AG09309 (cell line): ENCODE data around the gene ADAM8.

Experiments used
- DNase-seq: peaks from one replicate; pipeline ENCODE4 v3.0.0-alpha.2; 2010; ENCODE audit warnings: low read depth
- H3K4me3 ChIP-seq: 2 replicates; pipeline ENCODE4 v1.5.1; 2011; ENCODE audit warnings: mild to moderate bottlenecking, low read depth, low read length, moderate library complexity; ENCODE audit not compliant: control insufficient read depth
- CTCF ChIP-seq: IDR thresholded peaks from 2 replicates; pipeline ENCODE4 v1.5.1; 2011; ENCODE audit warnings: mild to moderate bottlenecking, low read depth, low read length, inconsistent platforms; ENCODE audit not compliant: insufficient read depth, control insufficient read depth; ENCODE audit errors: missing control alignments

The ADAM8 gene

GRCh38 chr10:133318494-133319127 is 41.9 kb upstream of the ADAM8 start:
- peak; percentile 87 for TF ChIP-seq CTCF
- H3K4me3 ChIP-seq: peak overlapping the region; percentile 50
- DNase-seq: no peak

- H3K4me3 ChIP-seq: no peak overlapping the region
- no peak for TF ChIP-seq CTCF
- DNase-seq: no peak
These were observed 40.1 kb upstream of the ADAM8 start for GRCh38 chr10:133316732-133317131.

- no peak overlapping the region for H3K4me3 ChIP-seq
- TF ChIP-seq CTCF: no peak
- DNase-seq: no peak
These were observed 39.6 kb upstream of the ADAM8 start for GRCh38 chr10:133316266-133316665.

GRCh38 chr10:133315847-133316246 is 39.2 kb upstream of the ADAM8 start:
- TF ChIP-seq CTCF: no peak
- no peak for DNase-seq
- H3K4me3 ChIP-seq: no peak overlapping the region

GRCh38 chr10:133314911-133315310 is 38.2 kb upstream of the ADAM8 start:
- no peak for TF ChIP-seq CTCF
- no peak for DNase-seq
- no peak overlapping the region for H3K4me3 ChIP-seq

GRCh38 chr10:133313192-133313591 is 36.5 kb upstream of the ADAM8 start:
- no peak for DNase-seq
- H3K4me3 ChIP-seq: no peak overlapping the region
- TF ChIP-seq CTCF: no peak

- no peak for DNase-seq
- no peak for TF ChIP-seq CTCF
- no peak overlapping the region for H3K4me3 ChIP-seq
These were observed 36.1 kb upstream of the ADAM8 start for GRCh38 chr10:133312769-133313145.
